Heart right ventricle (tissue), 16 donors: ENCODE data around the gene VIPR1. TPM values are rescaled to one million over a fixed set of nuclear protein-coding genes. Genes with fewer than 3 reads are reported as not detected.

ENCODE experiments used
- ATAC-seq, 8 donors: fragments of 200-7000 bp; cut with Tn5 transposase; one replicate each; pipeline ENCODE4 v1.9.1; 2020; ENCODE audit warnings: mild to moderate bottlenecking in 8 of 8, moderate library complexity in 8 of 8, moderate number of reproducible peaks in 1 of 8
- DNase-seq, 2 donors: peaks; one replicate each; pipeline ENCODE4 v3.0.0-alpha.2; 2020
- H3K27ac ChIP-seq, 10 donors: fragments of 200-600 bp; sonication (generic) in 2 of 10; one replicate each; pipeline versions ENCODE4 v1.5.0 to v1.8.0; 2020 to 2022; ENCODE audit warnings: mild to moderate bottlenecking in 3 of 10
- H3K27me3 ChIP-seq, 7 donors: fragments of 200-600 bp; one replicate each; pipeline ENCODE4 v1.8.0; 2021 to 2022; ENCODE audit warnings: mild to moderate bottlenecking in 2 of 7
- H3K36me3 ChIP-seq, 9 donors: fragments of 200-600 bp; sonication (generic) in 1 of 9; one replicate each; pipeline versions ENCODE4 v1.5.0 to v1.8.0; 2020 to 2022; ENCODE audit warnings: mild to moderate bottlenecking in 2 of 9
- H3K4me1 ChIP-seq, 9 donors: fragments of 200-600 bp; sonication (generic) in 1 of 9; one replicate each; pipeline versions ENCODE4 v1.5.0 to v1.8.0; 2020 to 2022; ENCODE audit warnings: mild to moderate bottlenecking in 4 of 9
- H3K4me3 ChIP-seq, 10 donors: fragments of 200-600 bp; sonication (generic) in 2 of 10; one replicate each; pipeline versions ENCODE4 v1.5.0 to v1.8.0; 2020 to 2022; ENCODE audit warnings: mild to moderate bottlenecking in 7 of 10, moderate library complexity in 2 of 10
- H3K9me3 ChIP-seq, 11 donors: fragments of 200-600 bp in 10 of 11; sonication (generic) in 2 of 11; one replicate each; pipeline versions ENCODE4 v1.5.0 to v1.8.0; 2013 to 2022; ENCODE audit warnings: mild to moderate bottlenecking in 2 of 11, control low read depth in 1 of 11, moderate library complexity in 1 of 11
- WGBS, 2 donors: extraction: QIAGEN DNeasy Blood & Tissue Kit; methylation state at CpG; one replicate each; pipeline ENCODE4 v1.1.7; 2013; ENCODE audit warnings: inconsistent platforms in 1 of 2; 5-methylcytosine and 5-hydroxymethylcytosine counted together
- intact Hi-C, 10 donors: fragments of 100-400 bp; cut with DNase I; formaldehyde crosslinking; loops; one replicate each; pipeline versions ENCODE4 v1.11.1 to v1.14.2; 2022
- polyA plus RNA-seq, 2 donors: library from polyadenylated mRNA; stranded (reverse); fragments of 200-250 nt; gene quantifications; one replicate each; pipeline ENCODE4 v1.2.3, GENCODE V29; 2013
- total RNA-seq, 10 donors: library from RNA; stranded (reverse); fragmentation: NEBNext Ultra II Directional in 3 of 10; extraction: Animal tissue kit (Norgen Biotek cat#: 25700) in 3 of 10; gene quantifications; one replicate each; pipeline versions ENCODE4 v1.2.1 to v1.2.4, GENCODE V29; 2021 to 2023
- TF ChIP-seq, protein P1 (sequence below), 9 donors: fragments of 200-600 bp; sonication (generic) in 2 of 9; IDR thresholded peaks; one replicate each; pipeline versions ENCODE4 v1.5.0 to v1.8.0; 2021 to 2022; ENCODE audit warnings: antibody characterized with exemption in 9 of 9, mild to moderate bottlenecking in 5 of 9, moderate library complexity in 1 of 9
- donor health status: Arrhythmogenic right ventricular cardiomyopathy.
- donor health status: ischemic (EF 13 %, LVEDD 7.1; RV severe dilation, severe dysfunction).
- donor health status: healthy with polysubstance abuse.
- donor health status: DM: no; HTN: yes; CAD: no.
- donor health status: DM: no; HTN: no; CAD: no.
- donor health status: ischemic (EF 25% LVEDD 6.9; RV normal size, moderate dysfunction).
- donor health status: ischemic (EF 25% LVEDD 5.7; RV mildly dilated, moderate dysfunction).
- donor health status: healthy.
- donor health status: DM: yes; HTN: yes; CAD: no.
- donor health status: Ischemic cardiomyopathy.
- donor health status: ischemic (EF 35%, LVEDD 5.7; RV mildly dilated, moderate dysfunction).
- donor health status: nonischemic (EF 11% LVEDD 7.7; RV severe dilation, severe dysfunction).
- donor health status: DM: yes; HTN: yes; CAD: no.
- donor health status: PGD.
- donor health status: ischemic (EF 29% LVEDD 5.4; RV normal size, mild dysfunction).
- donor health status: nonischemic (EF 23%, LVEDD 6.1; RV moderate dilation, normal function).

Gene VIPR1
- total and polyA plus RNA-seq, 12 donors, result 0.76 to 8.3 (median 1.9) TPM

DNA sequence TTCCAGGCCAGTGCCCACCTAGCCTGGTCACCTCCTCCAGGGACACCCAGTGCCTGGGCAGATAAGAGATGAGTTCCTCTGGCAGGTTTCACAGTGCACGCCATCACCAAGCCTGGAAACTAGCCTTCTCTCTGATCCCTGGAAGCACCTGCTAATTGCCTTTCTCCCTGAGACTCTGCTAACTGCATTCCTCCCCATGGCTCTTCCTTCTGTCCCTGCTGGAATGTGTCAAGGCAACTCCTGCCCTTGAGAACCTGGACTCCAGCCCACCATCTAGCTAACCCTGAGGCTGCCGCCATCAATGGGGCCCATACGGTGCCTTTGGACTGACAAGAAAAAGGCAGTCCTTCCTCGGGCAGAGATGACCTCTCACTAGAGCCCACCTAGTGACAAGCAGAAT is 18.5 kb downstream of the VIPR1 start:
- Histone ChIP-seq H3K4me1 (peaks cover 0 to 17% (median 4%) of the 10 kb centered on the region in 9 donors), H3K27ac (no peak overlapping the region), H3K27me3 (no peaks in the 10 kb centered on the region), H3K36me3 (no peaks in the 10 kb centered on the region), H3K4me3 (no peak overlapping the region), H3K9me3 (no peaks in the 10 kb centered on the region)
- TF ChIP-seq, protein P1, sequence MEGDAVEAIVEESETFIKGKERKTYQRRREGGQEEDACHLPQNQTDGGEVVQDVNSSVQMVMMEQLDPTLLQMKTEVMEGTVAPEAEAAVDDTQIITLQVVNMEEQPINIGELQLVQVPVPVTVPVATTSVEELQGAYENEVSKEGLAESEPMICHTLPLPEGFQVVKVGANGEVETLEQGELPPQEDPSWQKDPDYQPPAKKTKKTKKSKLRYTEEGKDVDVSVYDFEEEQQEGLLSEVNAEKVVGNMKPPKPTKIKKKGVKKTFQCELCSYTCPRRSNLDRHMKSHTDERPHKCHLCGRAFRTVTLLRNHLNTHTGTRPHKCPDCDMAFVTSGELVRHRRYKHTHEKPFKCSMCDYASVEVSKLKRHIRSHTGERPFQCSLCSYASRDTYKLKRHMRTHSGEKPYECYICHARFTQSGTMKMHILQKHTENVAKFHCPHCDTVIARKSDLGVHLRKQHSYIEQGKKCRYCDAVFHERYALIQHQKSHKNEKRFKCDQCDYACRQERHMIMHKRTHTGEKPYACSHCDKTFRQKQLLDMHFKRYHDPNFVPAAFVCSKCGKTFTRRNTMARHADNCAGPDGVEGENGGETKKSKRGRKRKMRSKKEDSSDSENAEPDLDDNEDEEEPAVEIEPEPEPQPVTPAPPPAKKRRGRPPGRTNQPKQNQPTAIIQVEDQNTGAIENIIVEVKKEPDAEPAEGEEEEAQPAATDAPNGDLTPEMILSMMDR (IDR thresholded peaks at IDR 0.05), result no peak
- WGBS, 2 donors, result 73 to 75% methylated on average over 4 of the region's 4 CpGs
- DNase-seq (no peak), ATAC-seq (no peak)
- intact Hi-C loops, result no loop called here

DNA sequence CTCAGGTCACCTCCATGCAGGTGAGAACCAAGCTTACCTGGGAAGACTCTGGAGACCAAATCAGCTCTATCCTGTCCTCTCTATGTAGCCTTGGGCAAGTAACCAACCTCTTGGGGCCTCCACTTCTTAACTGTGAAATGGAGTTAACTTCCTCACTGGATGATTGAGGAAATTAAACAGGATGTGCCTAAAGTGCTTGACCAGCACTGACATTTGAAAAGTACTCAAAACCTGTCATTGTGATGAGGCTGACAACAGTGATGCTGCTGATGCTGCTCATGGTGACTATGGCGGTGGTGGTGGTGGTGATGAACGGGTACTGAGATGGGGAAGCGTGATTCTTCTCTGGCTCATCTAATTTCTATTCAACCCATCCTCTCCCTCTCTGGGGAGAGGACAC is 22.3 kb downstream of the VIPR1 start:
- ATAC-seq, result no peak
- H3K4me1 ChIP-seq, result peaks cover 0 to 39% (median 0%) of the 10 kb centered on the region in 9 donors
- no peaks in the 10 kb centered on the region for H3K36me3 ChIP-seq
- no peak for DNase-seq
- no peaks in the 10 kb centered on the region for H3K9me3 ChIP-seq
- TF ChIP-seq, protein P1 (IDR thresholded peaks at IDR 0.05), result no peak
- H3K27me3 ChIP-seq, result no peaks in the 10 kb centered on the region
- intact Hi-C loops, result no loop called here
- H3K27ac ChIP-seq, result no peak overlapping the region
- H3K4me3 ChIP-seq, result no peak overlapping the region
- 90 to 99% methylated on average over 3 of the region's 3 CpGs for WGBS, 2 donors

DNA sequence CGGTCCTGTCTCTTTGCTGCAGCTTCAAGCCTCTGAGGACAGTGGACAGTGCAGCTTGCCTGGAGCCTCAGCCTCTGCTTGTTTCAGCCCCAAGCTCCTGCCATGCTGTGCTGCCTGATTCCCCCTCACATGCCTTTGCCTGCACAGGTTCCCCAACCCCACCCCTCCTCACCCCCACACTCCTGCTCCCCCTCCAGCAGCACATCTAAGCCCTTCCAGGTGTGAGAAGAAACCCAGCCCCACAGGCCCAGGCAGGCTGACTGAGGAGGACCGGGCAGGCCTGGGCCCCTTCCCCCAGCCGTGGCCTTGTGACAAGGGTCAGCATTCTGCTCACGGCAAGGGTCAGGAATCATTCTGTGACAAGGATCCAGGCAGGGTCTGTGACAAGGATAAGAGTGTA is 22.8 kb downstream of the VIPR1 start:
- no peaks in the 10 kb centered on the region for H3K9me3 ChIP-seq
- H3K27ac ChIP-seq, result no peak overlapping the region
- TF ChIP-seq, protein P1 (IDR thresholded peaks at IDR 0.05), result no peak
- no peaks in the 10 kb centered on the region for H3K27me3 ChIP-seq
- 86 to 89% methylated on average over 4 of the region's 4 CpGs for WGBS, 2 donors
- no peak overlapping the region for H3K4me3 ChIP-seq
- H3K36me3 ChIP-seq, result no peaks in the 10 kb centered on the region
- intact Hi-C loops, result no loop called here
- DNase-seq, result no peak
- H3K4me1 ChIP-seq, result peaks cover 0 to 43% (median 0%) of the 10 kb centered on the region in 9 donors
- ATAC-seq, result no peak

DNA sequence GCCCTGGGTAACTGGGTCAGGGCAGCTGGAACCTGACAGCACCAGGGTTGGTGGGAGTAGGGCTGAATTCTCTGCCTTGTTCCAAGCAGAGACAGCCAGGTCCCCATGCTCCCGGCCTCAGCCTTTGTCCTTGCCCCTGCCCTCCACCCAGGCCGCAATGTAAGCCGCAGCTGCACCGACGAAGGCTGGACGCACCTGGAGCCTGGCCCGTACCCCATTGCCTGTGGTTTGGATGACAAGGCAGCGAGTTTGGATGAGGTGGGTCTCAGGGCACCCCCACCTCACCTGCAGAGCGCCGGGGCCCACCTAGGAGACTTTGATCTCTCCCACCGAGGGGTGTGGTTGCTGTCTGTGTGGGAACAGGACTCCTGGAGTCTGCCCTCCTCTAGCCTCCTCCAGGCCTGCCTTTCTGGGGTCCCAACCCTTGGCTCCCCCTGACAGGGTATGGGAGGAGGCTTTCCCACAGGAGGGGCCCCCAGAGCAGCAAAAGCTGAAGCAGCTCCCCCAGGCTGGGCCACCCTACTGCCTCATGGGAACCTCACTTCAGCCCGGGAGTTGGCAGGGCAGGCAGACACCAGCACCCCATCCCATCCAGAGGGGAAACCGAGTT is 23.4 kb downstream of the VIPR1 start:
- DNase-seq, result no peak
- no peaks in the 10 kb centered on the region for H3K36me3 ChIP-seq
- 89 to 94% methylated on average over 13 of the region's 13 CpGs for WGBS, 2 donors
- TF ChIP-seq, protein P1 (IDR thresholded peaks at IDR 0.05), result no peak
- H3K4me3 ChIP-seq, result no peak overlapping the region
- intact Hi-C loops, result no loop called here
- no peaks in the 10 kb centered on the region for H3K27me3 ChIP-seq
- no peak for ATAC-seq
- no peak overlapping the region for H3K27ac ChIP-seq
- no peaks in the 10 kb centered on the region for H3K9me3 ChIP-seq
- peaks cover 0 to 43% (median 0%) of the 10 kb centered on the region in 9 donors for H3K4me1 ChIP-seq
